MM.1S (cell line): ENCODE data around the gene IL1B.

Experiments used
- EZH2 ChIP-seq: fragments of 300-600 bp; sonication (generic); optimal IDR thresholded peaks from 2 replicates; pipeline ENCODE3; 2017; ENCODE audit warnings: low read depth, mild to moderate bottlenecking, antibody characterized with exemption, low read length, mixed read lengths
- EZH2phosphoT487 ChIP-seq: fragments of 300-600 bp; sonication (generic); IDR thresholded peaks from 2 replicates; pipeline ENCODE4 v1.6.1; 2018; ENCODE audit warnings: antibody characterized with exemption, low read length
- TF ChIP-seq, protein P1 (sequence below): fragments of 300-600 bp; sonication (generic); IDR thresholded peaks from 2 replicates; pipeline ENCODE4 v1.5.1; 2016; ENCODE audit warnings: antibody characterized with exemption, low read length, mixed read lengths

DNA sequence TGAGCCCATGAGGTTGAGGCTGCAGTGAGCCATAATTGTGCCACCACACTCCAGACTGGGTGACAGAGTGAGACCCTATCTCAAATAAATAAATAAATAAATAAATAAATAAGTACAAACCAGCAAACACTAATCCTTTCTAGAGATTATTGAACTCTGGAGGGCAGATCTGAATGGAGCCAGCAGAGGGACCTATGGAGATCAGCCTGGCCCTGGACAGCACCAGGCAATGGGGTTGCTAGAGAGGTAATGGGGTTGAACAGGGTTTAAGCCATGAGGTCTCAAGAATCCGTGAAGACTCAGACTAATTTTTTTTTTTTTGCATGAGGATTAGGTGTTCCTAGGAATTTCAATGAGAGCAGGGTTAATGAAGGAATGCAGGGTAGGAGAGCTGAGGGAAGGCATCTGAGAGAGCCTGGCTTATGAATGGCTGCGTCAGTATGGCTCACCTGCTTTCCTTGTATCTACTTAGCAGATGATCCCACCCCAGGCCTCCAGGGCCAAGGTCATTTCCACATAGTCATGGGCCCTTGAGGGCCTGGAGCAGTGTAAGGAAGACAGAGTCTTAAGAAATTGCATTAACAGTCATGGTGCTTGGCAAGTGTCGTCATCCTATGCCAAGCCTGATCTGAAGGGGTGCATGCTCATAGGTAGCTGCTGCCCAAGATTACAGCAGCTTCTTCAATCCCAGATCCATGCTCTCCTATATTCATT is 39.8 kb upstream of the IL1B start:
- TF ChIP-seq, protein P1, sequence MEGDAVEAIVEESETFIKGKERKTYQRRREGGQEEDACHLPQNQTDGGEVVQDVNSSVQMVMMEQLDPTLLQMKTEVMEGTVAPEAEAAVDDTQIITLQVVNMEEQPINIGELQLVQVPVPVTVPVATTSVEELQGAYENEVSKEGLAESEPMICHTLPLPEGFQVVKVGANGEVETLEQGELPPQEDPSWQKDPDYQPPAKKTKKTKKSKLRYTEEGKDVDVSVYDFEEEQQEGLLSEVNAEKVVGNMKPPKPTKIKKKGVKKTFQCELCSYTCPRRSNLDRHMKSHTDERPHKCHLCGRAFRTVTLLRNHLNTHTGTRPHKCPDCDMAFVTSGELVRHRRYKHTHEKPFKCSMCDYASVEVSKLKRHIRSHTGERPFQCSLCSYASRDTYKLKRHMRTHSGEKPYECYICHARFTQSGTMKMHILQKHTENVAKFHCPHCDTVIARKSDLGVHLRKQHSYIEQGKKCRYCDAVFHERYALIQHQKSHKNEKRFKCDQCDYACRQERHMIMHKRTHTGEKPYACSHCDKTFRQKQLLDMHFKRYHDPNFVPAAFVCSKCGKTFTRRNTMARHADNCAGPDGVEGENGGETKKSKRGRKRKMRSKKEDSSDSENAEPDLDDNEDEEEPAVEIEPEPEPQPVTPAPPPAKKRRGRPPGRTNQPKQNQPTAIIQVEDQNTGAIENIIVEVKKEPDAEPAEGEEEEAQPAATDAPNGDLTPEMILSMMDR = no peak
- TF ChIP-seq EZH2phosphoT487 (no peak), EZH2 (no peak)
